Endometrial microvascular endothelial cells (primary cell): Measurements from ENCODE around the gene SLC29A3. TPM values are rescaled to one million over a fixed set of nuclear protein-coding genes. Genes with fewer than 3 reads are reported as not detected.

Experiments
- in situ Hi-C: cut with HindIII; loops from 2 replicates; pipeline ENCODE4 v1.10.0; 2017; ENCODE audit warnings: low sequenced_read_pairs, low pct_unique_long_range_greater_than_20kb; ENCODE audit errors: inconsistent ontology term
- total RNA-seq: library from RNA; depleted of rRNA; stranded (reverse); fragments of >200 nt; gene quantifications from one replicate; pipeline ENCODE4 v1.2.3, GENCODE V29; 2015; ENCODE audit errors: inconsistent ontology term

The SLC29A3 gene
- total RNA-seq, 1 donor from 2014 or later = 2.1 TPM

- in situ Hi-C loops = no loop called here
Measured at GRCh38 chr10:71282323-71282680, 36.8 kb upstream of the SLC29A3 start.

- in situ Hi-C loops = no loop called here
Measured at GRCh38 chr10:71283410-71283809, 35.6 kb upstream of the SLC29A3 start.

DNA sequence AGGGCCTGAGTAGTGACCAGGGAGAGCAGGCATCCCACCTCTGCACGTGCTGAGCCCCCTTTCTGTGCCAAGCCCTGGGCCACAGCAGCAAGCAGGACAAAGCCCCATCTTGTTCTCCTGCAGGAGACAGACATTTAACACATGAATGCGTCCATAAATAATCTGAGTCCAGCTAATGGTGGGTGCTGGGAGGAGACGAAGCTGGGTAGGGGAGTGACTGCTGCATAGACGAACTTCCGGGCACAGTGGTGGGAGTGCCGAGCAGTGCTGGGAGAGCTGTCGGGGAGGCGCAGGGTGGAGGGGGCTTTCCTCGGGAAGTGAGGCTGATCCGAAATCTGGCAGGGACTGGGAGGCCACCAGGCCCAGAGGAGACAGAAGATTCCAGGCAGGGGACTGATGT is 35.2 kb upstream of the SLC29A3 start:
- in situ Hi-C loops = no loop called here

GRCh38 chr10:71284544-71285179 is 34.4 kb upstream of the SLC29A3 start:
- in situ Hi-C loops = no loop called here

DNA sequence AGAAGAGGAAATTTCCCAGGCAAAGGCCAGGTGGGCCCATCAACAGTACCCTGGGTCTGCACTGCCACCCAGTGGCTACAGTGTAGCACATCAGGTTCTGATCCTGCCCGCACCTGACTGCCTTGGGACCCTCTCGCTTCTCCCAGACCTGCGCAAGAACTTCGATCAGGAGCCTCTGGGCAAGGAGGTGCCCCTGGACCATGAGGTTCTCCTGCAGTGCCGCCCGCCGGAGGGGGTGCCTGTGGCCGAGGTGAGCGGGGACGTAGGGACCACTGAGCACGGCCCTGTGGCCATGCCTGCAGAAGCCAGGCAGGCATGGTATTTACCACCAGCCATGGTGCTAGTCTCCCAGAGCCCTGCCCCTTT is 33.9 kb upstream of the SLC29A3 start:
- in situ Hi-C loops = no loop called here

GRCh38 chr10:71285986-71286385 is 33.1 kb upstream of the SLC29A3 start:
- in situ Hi-C loops = no loop called here

DNA sequence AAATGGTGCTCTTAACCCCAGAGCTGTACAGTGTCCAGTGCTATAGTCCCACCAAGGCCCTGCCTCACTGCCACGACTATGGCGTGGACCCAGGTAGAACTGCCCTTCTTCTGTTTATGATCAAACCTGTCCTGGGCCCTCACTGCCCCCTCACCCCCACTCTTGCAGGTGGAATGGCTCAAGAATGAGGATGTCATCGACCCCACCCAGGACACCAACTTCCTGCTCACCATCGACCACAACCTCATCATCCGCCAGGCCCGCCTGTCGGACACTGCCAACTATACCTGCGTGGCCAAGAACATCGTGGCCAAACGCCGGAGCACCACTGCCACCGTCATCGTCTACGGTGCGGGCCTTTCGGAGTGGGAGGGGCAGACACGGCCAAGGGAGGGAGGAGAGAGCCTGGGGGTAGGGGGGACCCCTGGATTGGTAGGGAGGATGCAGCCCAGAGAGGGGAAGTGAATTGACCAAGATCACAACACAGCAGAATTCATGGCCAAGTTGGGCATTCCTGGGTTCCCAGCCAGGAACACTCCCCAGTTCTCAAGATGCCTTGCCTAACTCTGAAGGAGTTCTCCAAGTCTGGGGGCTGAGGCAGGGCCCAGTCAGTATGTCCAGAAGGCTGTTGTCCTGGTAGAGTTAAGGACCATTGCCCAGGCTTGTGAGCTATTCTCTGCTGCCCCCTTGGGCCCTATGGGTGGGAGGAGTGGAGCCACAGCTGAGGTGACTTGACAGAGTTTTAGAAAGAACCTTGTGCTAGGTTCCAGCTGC is 32.4 kb upstream of the SLC29A3 start:
- in situ Hi-C loops = no loop called here

DNA sequence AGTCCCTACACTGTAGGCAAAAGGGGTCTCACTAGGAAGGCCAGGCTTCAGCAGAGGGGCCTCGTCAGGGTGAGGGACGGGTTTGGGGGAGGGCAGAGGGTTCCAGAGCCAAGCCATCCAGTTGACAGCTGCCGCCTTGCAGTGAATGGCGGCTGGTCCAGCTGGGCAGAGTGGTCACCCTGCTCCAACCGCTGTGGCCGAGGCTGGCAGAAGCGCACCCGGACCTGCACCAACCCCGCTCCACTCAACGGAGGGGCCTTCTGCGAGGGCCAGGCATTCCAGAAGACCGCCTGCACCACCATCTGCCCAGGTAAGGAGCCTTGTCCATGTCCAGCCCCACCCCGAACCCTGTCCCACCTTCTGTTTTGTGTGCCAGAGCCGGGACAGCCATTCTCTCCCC is 31.6 kb upstream of the SLC29A3 start:
- in situ Hi-C loops = no loop called here

- in situ Hi-C loops = no loop called here
Measured at GRCh38 chr10:71288461-71288860, 30.6 kb upstream of the SLC29A3 start.

- in situ Hi-C loops = no loop called here
Measured at GRCh38 chr10:71289421-71290130, 29.5 kb upstream of the SLC29A3 start.

DNA sequence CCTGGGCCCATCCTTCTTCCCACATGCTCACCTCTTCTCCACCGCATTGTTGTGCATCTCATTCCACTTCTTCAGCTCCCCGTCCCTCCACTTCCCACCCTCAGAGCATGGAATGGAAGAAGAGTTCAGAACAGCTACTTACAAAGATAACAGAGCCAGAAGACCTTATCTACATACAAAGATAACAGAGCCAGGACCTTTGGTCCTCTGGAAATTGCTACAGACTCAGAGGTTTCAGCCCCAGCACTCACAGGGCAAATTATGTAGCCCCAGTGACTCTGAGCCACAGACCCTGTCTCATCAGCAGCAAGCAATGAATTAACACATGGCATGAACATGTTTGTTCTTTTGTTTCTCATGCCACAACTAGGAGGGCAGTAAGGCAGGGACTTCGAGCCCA is 28.7 kb upstream of the SLC29A3 start:
- in situ Hi-C loops = no loop called here

GRCh38 chr10:71290806-71291527 is 28.1 kb upstream of the SLC29A3 start:
- in situ Hi-C loops = no loop called here

GRCh38 chr10:71291528-71291900 is 27.5 kb upstream of the SLC29A3 start:
- in situ Hi-C loops = no loop called here

- in situ Hi-C loops = no loop called here
Measured at GRCh38 chr10:71292624-71293445, 26.2 kb upstream of the SLC29A3 start.

GRCh38 chr10:71293446-71294084 is 25.5 kb upstream of the SLC29A3 start:
- in situ Hi-C loops = no loop called here

DNA sequence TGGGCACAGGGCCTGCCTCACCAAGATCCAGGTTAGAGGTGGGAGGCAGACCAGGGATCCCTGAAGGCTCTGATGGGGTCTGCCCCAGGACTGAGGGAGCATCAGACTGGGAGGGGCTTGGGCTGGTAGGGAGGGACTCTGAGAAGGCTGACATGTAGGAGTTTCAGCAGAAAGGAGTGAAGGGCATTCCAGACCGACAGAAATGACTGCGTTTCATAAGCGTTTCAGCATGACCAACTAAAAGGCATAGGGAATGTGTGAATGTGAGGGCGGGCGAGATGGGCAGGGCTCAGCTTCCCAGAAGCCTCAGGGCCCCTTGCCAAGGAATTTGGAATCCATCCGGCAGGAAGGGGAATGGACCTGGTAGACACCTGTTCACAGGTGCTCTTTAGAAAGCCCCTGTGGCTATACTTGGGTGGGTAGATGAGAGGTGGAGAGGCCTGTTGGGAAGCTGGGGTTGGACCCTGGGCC is 24.9 kb upstream of the SLC29A3 start:
- in situ Hi-C loops = no loop called here

- in situ Hi-C loops = no loop called here
Measured at GRCh38 chr10:71294856-71295255, 24.2 kb upstream of the SLC29A3 start.

GRCh38 chr10:71295641-71296040 is 23.4 kb upstream of the SLC29A3 start:
- in situ Hi-C loops = no loop called here
